ENCODE results near the gene SP4.

Gene SP4

GRCh38 chr7:21448974-21449373, 21.1 kb downstream of the SP4 start:
- DNase-seq, result no peak

DNA sequence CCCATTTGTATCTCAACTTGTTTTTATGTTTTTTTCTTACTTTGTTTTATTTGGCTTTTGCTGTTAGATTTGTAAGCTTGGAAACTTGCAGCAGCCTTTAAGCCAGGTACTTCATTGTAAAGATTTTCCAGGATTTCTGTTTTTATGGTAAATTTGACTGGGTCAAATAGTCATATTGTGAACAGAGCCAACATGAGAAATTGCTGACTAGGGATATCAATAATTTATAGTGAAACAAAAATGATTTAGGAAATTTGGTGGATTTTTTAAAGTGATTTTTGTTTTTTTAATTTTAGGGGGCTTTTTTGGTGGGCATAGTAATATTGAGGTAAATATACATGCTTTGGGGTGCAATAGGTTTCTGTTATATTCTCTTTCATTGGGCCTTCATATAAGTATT, 22.2 kb downstream of the SP4 start:
- DNase-seq, result no peak

DNA sequence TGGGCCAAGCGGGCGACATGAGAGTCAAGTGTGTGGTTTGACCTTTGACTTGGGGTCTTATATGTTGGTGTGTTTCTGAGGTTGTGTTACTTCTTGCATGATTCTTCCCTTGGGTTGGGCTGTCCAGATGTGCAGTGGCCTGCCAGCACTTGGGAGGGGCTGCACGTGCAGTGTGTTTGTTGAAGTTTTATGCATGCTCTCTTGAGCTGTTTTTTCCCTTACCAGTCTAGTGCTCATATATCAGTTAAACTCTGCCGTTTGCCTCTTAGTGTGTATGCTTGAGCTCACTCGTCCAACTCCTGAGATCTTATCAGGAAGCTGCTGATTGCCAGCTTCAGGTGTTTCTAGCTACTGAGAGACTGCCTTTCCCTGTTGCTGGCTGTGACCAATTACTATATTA, 23.1 kb downstream of the SP4 start:
- no peak for DNase-seq

DNA sequence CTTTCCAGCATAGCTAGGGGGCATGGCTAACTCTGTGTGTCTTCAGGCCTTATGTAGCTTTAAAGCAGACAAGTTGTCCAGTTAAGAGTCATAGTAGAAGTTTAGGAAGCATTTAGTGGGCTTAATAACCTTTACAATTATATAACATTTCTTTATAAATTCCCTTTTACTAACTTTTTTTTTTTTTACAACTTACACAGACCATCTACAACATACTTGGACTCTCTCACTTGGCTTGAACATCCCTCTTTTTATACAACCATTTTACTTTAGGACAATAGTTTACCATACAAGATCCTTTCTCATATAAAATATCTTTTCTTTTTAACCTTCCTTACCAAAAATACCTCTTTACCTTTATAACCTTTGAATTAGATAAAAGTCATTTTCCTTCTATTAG, 26.3 kb downstream of the SP4 start:
- DNase-seq, result no peak

- DNase-seq, result no peak
Measured at GRCh38 chr7:21454906-21455305, 27.0 kb downstream of the SP4 start.

- DNase-seq, result no peak
Measured at GRCh38 chr7:21461282-21461681, 33.4 kb downstream of the SP4 start.

- no peak for DNase-seq
Measured at GRCh38 chr7:21462081-21462480, 34.2 kb downstream of the SP4 start.

GRCh38 chr7:21463524-21463923, 35.6 kb downstream of the SP4 start:
- DNase-seq, result no peak

GRCh38 chr7:21468969-21469368, 41.1 kb downstream of the SP4 start:
- no peak for DNase-seq

GRCh38 chr7:21469894-21470293, 42.0 kb downstream of the SP4 start:
- no peak for DNase-seq

GRCh38 chr7:21472029-21472428, 44.1 kb downstream of the SP4 start:
- DNase-seq, result no peak

DNA sequence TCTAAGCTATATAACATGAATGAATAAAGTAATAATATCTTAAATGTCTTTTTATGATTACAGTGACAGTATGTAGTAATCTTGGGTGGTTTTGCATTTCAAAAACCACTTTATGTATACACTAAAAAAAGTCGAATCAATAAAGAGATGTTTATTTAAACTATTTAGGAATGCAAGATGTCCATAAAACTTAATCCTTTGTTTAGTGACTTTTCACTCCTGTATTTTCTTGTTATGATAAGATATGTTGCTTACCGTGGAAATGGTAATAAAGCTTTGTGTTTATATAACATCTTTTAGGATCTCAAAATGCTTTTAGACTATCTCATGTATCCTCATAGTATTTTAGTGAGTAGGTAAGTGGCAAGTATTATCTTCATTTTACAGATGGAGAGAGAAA, 48.5 kb downstream of the SP4 start:
- no peak for DNase-seq

DNA sequence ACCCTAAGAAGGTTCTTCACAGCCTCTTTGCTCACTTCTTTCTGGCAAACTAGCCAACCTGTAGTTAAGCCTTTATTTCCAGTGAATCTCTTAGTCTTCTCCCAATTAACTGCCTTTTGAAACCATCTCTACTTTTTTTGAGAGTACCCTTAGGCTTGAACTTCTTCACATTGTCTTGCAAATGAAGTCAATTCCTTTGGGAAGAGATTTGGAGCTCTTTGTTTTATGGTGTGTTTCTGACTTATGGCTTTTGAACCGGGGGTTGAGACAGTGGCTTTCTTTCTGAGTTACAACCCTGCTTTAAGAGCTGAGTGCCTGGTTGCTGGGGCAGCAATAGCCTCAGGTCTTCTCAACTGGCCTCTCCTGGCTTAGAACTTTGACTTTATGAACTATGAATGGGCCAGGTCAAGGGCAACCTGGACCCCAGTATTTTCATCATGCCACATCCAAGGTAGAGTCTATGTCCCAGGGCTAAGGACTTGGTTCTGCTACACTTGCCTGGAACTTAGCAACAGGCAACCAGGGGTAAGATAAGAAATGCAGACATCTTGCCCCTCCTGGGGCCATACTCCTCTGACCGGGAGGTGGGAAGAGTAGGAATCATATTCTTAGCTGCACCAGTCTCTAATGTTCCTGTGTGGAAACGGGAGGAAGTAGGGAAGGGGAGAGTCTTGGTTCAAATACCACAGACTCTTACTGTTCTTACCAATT, 53.0 kb downstream of the SP4 start:
- no peak for DNase-seq

GRCh38 chr7:21486511-21486910, 58.6 kb downstream of the SP4 start:
- no peak for DNase-seq

GRCh38 chr7:21495731-21496130, 67.8 kb downstream of the SP4 start:
- no peak for DNase-seq

DNA sequence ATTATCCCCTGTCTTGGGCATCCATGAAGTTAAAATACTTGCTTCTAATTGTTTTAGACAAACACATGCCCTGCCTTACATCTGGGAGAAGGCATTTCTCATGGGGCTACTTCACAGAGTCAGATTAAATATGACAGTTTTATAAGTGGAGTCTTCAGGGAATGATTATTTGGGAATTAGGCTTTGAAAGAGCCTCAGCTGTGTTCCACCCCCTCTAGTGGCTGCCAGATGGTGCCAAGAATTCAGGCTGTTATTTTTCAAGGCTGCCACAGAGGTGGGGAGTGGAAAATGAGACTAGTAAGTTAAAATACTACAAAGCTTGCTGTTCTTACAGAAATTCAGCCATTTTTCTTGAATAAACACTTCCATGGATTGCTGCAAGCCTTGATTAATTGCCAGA, 69.2 kb downstream of the SP4 start:
- no peak for DNase-seq

DNA sequence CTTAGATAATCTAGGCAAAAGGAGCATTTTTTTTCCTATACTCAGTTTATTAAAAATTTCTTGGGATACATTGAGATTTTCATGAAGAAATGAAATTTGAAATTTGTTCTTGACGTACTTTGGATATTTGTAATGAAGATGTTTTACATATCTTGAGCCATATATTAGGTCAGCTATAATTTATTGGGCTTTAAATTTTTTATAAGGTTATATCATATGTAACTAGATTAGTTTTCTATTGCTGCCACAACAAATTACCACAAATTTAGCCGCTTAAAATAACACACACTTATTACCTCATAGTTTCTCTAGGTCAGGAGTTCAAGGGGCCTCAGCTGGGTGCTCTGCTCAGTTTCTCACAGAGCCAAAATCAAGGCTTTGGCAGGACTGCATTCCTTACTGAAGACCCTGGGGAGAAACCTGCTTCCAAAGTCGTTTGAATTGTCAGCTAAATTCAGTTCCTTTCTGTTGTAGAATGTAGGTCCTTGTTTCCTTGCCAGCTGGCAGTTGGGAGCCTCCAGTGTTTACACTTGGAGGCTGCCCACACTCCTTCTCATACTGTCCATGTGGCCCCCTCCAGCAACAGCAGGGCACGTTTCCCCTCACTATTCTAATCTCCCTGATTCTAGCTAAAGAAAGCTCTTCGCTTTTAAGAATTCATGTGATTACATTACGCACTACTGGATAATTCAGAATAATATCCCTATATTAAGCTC, 72.4 kb downstream of the SP4 start:
- DNase-seq, result no peak

DNA sequence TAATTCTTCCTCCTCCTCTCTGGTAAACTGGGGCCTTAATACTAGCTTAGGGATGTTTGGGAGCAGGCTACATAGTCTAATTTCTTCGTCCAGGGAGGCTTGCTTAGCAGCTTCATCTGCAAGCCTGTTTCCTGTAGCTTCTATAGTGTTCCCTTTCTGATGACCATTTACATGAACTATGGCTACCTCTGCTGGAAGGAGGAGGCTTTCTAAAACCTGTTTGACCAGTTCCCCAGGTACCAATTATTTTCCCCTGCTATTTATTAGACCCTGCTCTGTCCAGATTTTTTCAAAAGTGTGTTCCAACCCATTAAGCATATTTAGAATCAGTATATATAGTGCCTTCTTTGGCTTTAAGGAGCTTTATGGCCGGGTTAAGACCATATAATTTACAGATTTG, 76.1 kb downstream of the SP4 start:
- no peak for DNase-seq

DNA sequence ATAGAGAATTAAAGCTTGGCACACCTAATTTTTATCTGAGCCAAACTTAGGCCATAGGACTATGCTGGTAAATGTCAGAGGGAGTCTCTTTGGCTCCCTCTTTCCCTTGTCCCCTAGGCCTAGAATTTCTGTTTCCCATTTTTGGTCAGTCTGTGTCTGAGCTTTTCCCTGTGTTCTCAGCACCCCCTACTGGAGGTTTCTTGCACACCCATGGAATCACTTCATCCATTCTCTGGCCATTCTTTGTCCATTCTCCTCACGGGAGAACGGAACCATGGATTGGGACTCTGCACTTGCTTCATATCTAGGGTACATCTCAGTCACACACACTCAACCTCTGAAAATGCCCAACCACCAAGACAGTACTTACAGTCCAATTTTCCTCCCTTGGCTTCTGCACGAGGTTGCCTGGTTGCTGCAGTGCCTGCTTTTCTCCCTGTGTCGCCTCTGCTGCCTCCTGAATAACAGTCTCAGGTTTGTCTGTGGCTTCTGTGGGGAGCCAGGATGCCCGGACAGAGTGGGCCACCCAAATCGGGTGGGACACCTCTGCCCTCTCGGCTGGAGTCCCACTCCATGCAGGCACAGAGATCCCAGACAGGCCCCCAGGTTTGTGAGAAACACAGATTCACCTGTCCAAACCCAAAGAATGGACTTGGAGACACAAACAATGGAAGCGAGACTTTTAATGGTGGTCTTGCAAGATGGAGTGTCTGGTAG, 79.9 kb downstream of the SP4 start:
- DNase-seq, result no peak

GRCh38 chr7:21508538-21508937, 80.7 kb downstream of the SP4 start:
- DNase-seq, result no peak

DNA sequence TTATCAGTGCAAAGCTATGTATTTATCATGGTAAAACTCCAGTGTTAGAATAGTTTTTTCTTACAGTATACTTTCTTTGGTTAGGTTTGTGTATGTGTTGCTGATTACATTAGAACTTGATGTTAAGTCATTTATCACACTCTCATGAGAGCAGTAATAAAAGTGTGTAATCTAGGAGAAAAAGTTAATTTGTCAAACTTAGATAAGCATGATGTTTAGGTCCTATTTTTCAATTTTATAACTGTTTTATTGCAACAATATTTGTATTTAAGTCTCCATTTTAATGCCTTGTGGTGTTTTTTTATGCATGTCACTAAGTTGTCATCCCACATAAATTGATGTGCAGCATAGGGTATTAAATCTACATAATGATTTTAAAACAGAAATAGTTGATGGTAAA, 86.2 kb downstream of the SP4 start:
- no peak for DNase-seq

GRCh38 chr7:21524680-21525079, 96.8 kb downstream of the SP4 start:
- no peak for DNase-seq

- DNase-seq, result no peak
Measured at GRCh38 chr7:21526007-21526406, 98.1 kb downstream of the SP4 start.

DNA sequence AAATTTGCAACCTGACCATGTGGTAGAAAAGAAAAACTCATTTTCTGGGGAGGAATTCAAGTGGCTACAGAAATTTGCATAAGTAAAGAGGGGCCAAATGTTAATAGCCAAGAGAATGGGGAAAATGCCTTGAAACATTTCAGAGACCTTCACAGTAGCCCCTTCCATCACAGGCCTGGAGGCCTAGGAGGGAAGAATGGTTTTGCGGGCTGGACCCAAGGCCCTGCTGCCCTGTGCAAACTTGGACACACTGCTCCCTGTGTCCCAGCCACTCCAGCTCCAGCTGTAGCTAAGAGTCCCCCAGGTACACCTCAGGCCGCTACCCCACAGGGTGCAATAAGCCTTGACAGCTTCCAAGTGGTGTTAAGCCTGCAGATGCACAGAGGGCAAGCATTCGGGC, 98.6 kb downstream of the SP4 start:
- no peak for DNase-seq

Measured in left hindlimb (tissue), 1 donor.